ENCODE measurements around the gene ITPR2. TPM values are rescaled to one million over a fixed set of nuclear protein-coding genes. Genes with fewer than 3 reads are reported as not detected.

Gene ITPR2
- polyA plus RNA-seq, 2 of the 4 experiments (the other 2 are of a cell fraction): 3.1 to 8.1 TPM

GRCh38 chr12:26319511-26319910, 513.5 kb downstream of the ITPR2 start:
- POLR2A ChIA-PET: no interaction called here
- Histone ChIP-seq H3K4me3 (no peak overlapping the region), H3K9me3 (peaks cover 11% of the 10 kb centered on the region), H3K4me1 (peaks cover 10% of the 10 kb centered on the region; the same call in 1 of the 3 replicates), H3K4me2 (no peak overlapping the region), H3K27ac (no peak overlapping the region)
- FAIRE-seq (no peak), ATAC-seq (no peak), DNase-seq (ENCODE audit: low read depth in 1 of 2, low spot score in 1 of 2) (no peak)
- WGBS (ENCODE audit: missing lambda C conversion rate): 76% methylated on average over 5 of the region's 5 CpGs
- TF ChIP-seq BCL3 (IDR thresholded peaks at IDR 0.05) (no peak), POLR2AphosphoS2 (conservative IDR thresholded peaks at IDR 0.05; ENCODE audit: low read length) (no peak), GATA3 (IDR thresholded peaks at IDR 0.05; ENCODE audit: borderline replicate concordance) (no peak), ATOH8 (CRISPR knock-in tag; IDR thresholded peaks at IDR 0.05; ENCODE audit: low read depth) (no peak), HMGXB4 (CRISPR knock-in tag; IDR thresholded peaks at IDR 0.05; ENCODE audit: borderline replicate concordance) (no peak), HEYL (CRISPR knock-in tag; IDR thresholded peaks at IDR 0.05) (no peak), MAZ (IDR thresholded peaks at IDR 0.05; ENCODE audit: borderline replicate concordance, low read depth, low read length) (no peak), USF2 (IDR thresholded peaks at IDR 0.05) (no peak), FOXS1 (CRISPR knock-in tag; IDR thresholded peaks at IDR 0.05) (no peak), KDM1A (IDR thresholded peaks at IDR 0.05; ENCODE audit: low read depth) (no peak), HOXA7 (CRISPR knock-in tag; IDR thresholded peaks at IDR 0.05) (no peak), BHLHE40 (IDR thresholded peaks at IDR 0.05; ENCODE audit: low read depth, low read length) (no peak), NFE2L2 (conservative IDR thresholded peaks at IDR 0.05; ENCODE audit: low read length) (no peak), RAD21 (conservative IDR thresholded peaks at IDR 0.05 in 1 of 2, IDR thresholded peaks at IDR 0.05 in 1 of 2) (no peak)
- CTCF ChIA-PET: interaction anchor here (1.1 kb wide), 1 partner anchor 28 kb away, joined by 3 read pairs; no protein-coding TSS in a partner anchor

- Histone ChIP-seq H3K4me2 (peak overlapping the region; percentile 27; the same call in 1 of the 3 replicates), H3K4me3 (no peak overlapping the region), H3K4me1 (peaks cover 10% of the 10 kb centered on the region; the same call in 1 of the 3 replicates), H3K27ac (peak overlapping the region; percentile 6 to 66; a peak in 3 of 6 replicates), H3K9me3 (peaks cover 17% of the 10 kb centered on the region)
- no peak for FAIRE-seq
- ChIA-PET POLR2A (interaction anchor here (1.3 kb wide), 1 partner anchor 44 kb away, joined by 4 read pairs; no protein-coding TSS in a partner anchor), CTCF (interaction anchor here (1.0 to 1.3 kb wide), 3 partner anchors 29 to 222 kb away, joined by 3 read pairs; no protein-coding TSS in a partner anchor)
- WGBS (ENCODE audit: missing lambda C conversion rate): 74% methylated on average over 4 of the region's 5 CpGs
- DNase-seq (ENCODE audit: low read depth in 1 of 2, low spot score in 1 of 2): no peak
- peak; percentile 45 to 47; a peak in 3 of 6 replicates for ATAC-seq
- no peak for TF ChIP-seq PHF8 (IDR thresholded peaks at IDR 0.05; ENCODE audit: borderline replicate concordance, low read depth)
- TF ChIP-seq HES2 (IDR thresholded peaks at IDR 0.05): no peak
- no peak for TF ChIP-seq PBX3 (IDR thresholded peaks at IDR 0.05)
- no peak for TF ChIP-seq NPAS2 (CRISPR knock-in tag; IDR thresholded peaks at IDR 0.05; ENCODE audit: borderline replicate concordance)
- TF ChIP-seq POLR2A (IDR thresholded peaks at IDR 0.05; ENCODE audit: low read length): no peak
Observed at GRCh38 chr12:26318661-26319068, 514.3 kb downstream of the ITPR2 start.

Data from A549 (cell line).